Measurements from ENCODE around the gene AP3S2.
A peak's percentile ranks its signal among the peaks of the same experiment; 100 is the strongest.
"Not testable (repeated sequence)": the region's sequence is repeated elsewhere in the genome, so short reads cannot be mapped to it uniquely, and the experiment has no call there.

AP3S2 gene

GRCh38 chr15:89863918-89864317 lies 29.9 kb downstream of the AP3S2 start:
- DNase-seq = no peak

DNA sequence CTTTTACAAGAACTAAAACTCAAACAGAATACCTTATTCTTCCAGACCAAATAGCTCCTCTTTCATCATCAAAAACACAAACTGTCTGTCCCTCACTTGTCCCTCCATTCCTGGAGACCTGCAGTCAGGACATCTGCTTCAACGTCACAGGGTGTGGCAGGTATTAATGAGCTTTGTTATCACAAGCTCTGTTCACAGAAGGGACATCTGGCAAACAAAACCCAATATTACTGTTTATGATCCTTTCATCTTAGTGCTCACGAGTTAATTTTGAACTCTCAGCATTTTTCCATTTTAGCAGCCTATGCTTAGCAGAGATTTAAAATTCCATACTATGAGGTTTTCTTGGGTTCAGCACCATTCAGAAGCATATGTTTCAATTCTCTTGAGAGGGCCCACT lies 32.9 kb downstream of the AP3S2 start:
- DNase-seq = no peak

- no peak for DNase-seq
Observed at GRCh38 chr15:89860431-89860830, 33.4 kb downstream of the AP3S2 start.

DNA sequence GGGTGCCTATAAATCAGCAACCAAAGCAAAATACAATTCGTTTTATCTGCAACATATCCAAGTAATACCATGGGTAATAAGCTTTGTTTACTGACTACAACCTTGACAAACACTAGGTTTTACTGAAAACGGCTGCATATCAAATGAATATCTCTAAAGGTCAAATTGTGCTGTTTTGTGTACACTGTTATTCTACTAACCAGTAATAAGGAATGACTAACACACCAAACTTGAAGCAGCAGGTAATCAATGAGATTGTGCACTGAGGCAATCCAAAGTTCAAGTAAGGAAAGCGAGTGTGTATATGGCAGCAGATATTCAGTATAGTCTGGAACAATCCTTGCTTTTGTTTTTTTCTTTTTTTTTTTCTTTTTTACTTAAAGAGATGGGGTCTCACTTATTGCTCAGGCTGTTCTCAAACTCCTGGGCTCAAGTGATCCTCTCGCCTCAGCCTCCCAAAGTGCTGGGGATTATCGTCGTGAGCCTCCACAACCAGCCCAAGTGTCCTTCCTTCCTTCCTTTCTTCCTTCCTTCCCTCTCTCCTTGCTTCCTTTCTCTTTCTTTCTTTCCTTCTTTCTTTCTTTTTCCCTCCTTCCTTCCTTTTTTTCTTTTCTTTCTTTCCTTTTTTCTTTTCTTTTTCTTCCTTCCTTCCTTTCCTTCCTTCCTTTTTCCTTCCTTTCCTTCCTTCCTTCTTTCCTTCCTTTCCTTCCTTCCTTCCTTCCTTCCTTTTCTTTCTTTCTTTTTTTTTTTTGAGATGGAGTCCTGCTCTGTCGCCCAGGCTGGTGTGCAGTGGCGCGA lies 34.9 kb downstream of the AP3S2 start:
- no peak for DNase-seq

DNA sequence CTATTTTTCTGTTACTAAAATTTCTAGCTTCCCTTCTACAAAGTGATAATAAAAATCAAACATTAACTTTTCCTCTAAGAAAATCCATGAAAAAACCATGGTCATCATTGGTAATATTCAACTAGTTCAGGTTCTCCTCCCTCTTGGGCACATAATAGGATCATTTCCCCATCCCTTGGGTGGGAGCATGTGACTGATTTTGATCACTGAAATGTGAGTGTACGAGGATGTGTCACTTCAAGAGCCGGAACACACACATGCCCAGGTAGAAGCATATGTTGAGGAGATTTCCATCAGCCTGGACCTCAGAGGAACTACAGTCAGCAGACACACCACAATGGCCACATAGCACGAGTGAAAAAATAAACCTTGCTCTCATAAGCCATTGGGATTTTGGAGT lies 36.1 kb downstream of the AP3S2 start:
- no peak for DNase-seq

DNA sequence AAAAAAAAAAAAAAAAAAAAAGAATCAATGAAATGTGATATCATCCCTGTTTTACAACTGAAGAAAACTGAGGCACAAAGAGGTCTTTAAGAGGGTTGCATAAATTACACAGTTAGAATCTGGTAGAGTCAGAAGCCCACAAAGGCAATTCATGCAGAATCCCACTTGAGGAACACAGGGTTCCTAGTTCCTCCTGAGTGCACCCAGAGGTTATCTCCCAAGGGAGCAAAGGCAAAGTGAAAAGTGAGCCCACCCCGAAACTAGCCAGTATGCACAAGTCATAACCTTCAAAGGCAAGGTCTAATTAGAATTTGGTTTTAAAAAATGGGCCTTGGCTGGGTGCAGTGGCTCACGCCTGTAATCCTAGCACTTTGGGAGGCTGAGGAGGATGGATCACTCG lies 37.8 kb downstream of the AP3S2 start:
- no peak for DNase-seq

- not testable (repeated sequence) for DNase-seq
Observed at GRCh38 chr15:89854863-89855262, 38.9 kb downstream of the AP3S2 start.

- no peak for DNase-seq
Observed at GRCh38 chr15:89852342-89852995, 41.3 kb downstream of the AP3S2 start.

DNA sequence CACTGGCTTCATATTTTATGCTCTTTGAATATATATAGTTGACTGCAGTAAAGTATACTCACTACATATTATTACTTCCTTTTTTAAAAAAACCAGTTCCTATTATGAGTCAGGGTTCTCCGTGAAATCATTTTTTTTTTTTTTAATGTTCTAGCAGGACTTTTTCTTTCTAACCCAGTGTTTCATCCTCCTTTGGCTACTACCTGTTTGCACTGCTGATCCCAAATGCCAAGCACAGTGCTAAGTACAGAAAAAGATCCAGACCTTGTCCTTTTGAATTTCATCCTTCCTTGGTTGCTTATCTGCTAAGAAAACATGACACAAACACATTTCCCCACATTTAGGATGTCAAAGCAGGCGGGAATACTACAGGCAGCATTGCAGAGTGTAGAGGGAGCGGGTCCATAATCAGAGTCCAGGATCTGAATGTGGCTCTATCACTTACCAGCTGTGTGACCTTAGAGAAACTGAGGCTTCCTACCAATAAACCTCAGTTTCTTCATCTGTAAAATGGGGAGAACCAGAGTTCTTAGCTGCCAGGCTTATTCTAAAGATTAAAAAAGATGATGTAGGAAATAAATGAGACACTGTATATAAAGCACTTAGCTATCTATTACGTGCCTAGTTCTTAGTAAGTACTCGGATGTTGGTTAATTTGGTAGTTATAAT lies 42.0 kb downstream of the AP3S2 start:
- no peak for DNase-seq

DNA sequence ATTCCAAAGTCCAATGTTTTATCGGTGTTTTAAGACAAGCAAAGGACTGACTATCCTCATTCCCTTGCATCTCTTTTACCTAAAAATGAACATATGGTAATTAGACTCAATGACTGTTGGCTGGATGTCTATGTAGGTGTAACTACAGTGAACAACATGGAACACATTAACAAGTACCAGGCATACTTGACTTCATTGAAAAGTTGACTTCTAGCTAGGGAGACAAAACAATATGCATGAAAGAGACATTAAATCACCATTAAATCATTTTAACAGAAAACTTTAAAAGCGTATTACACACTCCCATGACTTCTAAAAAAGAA lies 44.9 kb downstream of the AP3S2 start:
- DNase-seq = no peak

GRCh38 chr15:89847101-89847500 lies 46.7 kb downstream of the AP3S2 start:
- no peak for DNase-seq

- peak; percentile 90 for DNase-seq
Observed at GRCh38 chr15:89845305-89845893, 48.4 kb downstream of the AP3S2 start.

DNA sequence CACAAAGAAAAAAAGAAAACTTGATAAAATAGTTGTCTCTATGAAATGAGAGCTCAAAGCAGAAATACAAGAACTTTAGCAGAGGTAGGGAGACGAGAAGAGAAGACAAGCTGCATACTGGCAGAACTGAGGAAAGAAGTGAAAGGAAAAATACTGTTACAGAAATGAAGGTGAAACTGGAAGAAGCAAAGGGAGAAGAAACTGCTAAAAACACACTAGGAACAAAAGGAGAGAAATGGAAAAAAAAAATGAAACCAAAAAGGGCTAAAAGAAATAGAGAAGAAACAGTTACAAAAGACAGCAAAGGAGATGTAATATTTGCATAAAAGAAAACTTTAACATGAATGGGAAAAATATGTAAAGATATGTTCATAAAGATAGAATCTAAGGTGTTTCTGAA lies 51.8 kb downstream of the AP3S2 start:
- no peak for DNase-seq

DNA sequence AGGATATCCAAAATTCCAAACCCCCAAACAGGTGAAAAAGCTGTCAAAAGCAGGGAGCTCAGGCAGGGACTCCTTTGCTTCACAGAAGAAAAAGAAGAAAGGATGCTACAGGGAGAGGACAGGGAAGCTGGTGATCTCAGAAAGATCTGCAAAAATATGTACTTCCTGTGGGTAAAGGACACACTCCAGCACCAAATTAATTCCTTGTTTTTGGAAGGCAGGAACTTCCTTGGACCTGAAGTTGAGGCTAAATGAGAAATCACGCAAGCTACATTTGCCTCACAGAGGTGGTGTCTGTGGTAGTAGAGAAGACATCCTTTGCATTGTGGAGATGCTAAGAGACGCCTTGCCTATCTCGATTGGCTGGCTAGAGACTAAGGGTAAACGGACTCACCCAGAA lies 52.5 kb downstream of the AP3S2 start:
- DNase-seq = no peak

DNA sequence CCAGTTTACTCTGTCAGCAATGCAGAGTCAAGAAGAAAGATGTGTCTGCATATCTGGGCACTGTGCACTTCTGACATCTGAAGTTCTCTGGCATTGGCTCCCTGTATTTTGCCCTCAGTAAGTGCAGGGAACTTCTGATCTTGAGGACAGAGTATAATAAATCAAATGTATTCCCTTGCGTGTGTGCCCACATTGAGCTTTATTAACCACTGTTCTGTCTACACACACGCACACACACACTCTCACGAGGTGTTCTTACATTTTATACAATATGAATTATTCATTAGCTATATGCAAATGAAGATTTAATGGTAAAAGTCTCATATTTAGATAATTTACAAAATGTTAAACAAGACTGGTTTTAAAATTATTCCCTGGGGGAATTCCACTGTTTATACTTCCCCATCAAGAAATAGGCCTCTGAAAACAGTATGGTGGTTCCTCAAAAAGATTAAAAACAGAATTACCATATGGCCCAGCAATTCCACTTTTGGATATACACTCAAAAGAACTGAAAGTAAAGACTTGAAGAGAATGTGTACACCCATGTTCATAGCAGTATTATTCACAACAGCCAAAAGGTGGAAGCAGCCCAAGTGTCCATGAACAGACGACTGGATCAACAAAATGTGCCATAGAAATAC lies 54.5 kb downstream of the AP3S2 start:
- DNase-seq = no peak

- no peak for DNase-seq
Observed at GRCh38 chr15:89837830-89838178, 56.0 kb downstream of the AP3S2 start.

DNA sequence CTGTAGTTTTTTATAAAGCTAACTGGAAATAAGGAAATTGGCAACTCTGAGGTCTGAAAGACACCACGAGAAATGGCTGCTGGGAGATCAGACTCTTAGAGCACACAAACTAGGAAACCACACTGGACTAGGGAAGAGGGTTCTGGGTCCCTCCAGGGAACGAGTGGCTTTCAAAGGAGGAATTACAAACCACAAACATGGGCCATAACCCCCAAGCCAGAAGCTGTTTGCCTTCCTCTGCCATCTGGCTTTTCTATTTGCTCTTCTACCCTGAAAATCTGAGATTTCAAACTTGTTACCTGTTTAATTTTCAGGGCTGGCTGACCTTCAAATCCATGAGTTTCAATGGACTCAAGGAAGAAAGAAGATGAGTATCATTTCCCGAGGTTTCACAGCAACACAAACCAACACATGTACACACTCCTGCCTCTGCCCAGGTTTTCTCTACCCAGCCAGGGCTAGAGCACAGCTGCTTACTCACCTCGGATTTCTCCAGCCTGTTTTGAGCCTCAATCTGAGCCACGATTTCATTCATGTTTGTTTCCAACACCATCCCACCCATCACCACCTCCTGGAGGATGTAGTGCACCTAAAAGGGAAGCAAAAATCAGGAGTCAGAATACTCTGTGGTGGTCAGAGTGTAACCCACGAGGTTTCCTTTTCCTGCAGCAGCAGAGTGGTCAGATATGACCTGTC lies 56.5 kb downstream of the AP3S2 start:
- DNase-seq = peak; percentile 29

DNA sequence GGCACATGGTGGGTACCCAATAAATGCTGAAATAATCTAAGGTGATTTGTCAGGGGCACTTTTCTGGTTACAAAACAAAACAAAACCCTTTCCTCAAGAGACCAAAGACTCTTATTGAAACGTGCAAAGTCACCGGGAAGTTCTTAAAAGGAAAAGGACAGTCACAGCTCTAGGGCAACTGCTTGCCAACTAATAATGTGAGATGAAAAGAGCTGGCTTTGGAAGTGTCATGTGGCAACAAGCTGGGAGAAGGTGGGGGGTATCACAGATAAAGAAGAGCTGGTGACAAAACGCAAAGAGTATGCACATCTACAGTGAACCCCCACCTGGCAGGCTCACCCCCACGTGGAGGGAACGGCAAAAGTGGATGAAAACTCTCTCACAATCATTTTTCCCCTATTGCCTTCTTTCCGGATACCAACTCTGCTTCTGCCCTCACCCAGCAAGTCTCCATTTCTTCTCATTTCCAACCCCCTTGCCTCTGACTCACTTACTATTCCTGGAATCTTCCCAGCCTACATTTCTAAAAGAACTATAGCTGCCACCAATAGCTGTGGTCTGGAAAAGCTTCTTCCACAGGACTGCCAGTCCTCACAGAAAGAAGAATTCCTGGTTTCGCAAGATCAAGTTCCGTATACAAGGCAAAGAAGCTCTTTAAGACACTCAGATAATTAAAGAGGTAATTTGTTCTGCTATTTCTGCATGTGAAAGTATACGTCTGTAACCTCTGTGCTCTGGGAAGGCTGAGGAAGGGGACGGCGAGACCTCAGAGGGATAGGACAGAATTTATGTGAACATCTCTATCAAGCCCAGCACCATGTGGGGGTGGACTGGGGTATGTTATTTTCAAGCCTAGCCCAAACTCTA lies 57.3 kb downstream of the AP3S2 start:
- peak; percentile 95 for DNase-seq

DNA sequence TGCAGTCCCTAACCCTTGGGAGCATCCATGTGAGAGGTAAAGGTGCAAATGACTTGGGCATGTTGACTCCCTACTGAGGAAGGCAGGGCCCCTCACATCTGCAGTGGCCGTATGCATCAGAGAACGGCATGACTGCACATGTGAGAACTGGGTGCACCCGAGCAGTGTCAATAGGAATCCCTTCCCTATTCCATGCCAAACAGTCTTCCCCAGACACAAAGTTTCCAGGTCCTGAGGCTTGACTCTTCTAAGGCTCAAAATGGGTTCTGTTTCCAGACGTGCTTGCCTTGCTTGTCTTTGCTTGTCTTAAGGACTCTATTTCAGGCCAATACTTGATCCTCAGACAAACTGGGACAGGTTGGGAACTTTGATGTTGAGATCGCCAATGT lies 58.6 kb downstream of the AP3S2 start:
- no peak for DNase-seq

DNA sequence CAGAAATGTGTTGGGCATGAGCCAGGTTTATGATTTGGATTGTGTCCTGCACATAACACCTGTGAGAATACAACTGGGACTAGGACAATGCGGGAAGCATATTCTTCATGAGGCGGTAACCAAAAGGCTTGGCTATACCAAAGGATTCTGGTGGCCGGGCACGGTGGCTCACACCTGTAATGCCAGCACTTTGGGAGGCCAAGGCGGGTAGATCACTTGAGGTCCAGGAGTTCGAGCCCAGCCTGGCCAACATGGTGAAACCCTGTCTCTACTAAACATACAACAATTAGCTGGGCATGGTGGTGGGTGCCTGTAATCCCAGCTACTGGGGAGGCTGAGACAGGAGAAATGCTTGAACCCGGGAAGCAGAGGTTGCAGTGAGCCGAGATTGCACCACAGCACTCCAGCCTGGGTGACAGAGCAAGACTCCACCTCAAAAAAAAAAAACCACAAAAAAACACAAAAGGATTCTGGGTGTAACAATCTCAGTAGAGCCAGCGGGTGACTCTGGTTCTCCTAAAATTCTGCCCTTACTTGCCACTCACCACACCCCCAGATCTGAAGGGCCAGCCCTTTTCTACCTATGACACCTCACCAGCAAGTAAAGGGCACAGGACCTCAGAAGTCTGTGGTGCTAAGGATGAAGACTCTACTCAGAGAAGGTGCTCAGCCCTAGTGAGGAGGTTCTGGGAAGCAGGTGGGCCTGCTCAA lies 59.2 kb downstream of the AP3S2 start:
- DNase-seq = not testable (repeated sequence)

- no peak for DNase-seq
Observed at GRCh38 chr15:89833966-89834365, 59.8 kb downstream of the AP3S2 start.
